K562 (cell line): ENCODE data around the gene KCNV2.

Experiments
- POLR2A ChIP-seq: fragments of 450-650 bp; conservative IDR thresholded peaks from 2 replicates; pipeline ENCODE4 v1.6.1; 2016
- YY1 ChIP-seq, 3 experiments: IDR thresholded peaks; 2 replicates each; pipeline ENCODE4 v1.6.1; 2011; ENCODE audit warnings: low read length in 2 of 3, mild to moderate bottlenecking in 2 of 3, moderate library complexity in 2 of 3, borderline replicate concordance in 1 of 3, control low read depth in 1 of 3, low read depth in 1 of 3; ENCODE audit not compliant: insufficient read depth in 3 of 3, insufficient replicate concordance in 2 of 3, control insufficient read depth in 1 of 3, insufficient read length in 1 of 3; ENCODE audit errors: extremely low read depth in 1 of 3
- ZKSCAN1 ChIP-seq: fragments of 150-350 bp; IDR thresholded peaks from 2 replicates; pipeline ENCODE4 v1.6.1; 2016; ENCODE audit warnings: low read depth, low read length

DNA sequence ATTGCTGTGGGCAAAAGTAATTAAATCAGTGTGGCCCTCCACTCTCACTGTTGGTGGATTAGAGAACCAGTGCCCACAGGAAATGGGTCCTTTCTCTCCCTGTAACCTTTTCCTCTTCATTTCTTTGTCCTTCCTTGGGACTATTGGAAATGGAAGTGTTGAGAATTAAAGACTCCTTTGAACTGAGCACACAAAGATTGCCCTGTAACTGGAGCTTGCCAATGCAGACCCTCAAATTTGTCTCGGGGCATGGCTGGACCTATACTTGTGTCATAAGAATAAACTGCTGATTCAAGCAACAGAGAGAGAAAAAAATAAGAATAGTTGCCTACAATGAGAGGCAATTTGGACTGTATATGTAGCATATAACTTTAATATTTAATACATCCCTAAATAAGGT is 13.7 kb downstream of the KCNV2 start:
- no peak for TF ChIP-seq POLR2A
- no peak for TF ChIP-seq YY1 (IDR thresholded peaks at IDR 0.05; ENCODE audit: borderline replicate concordance in 1 of 3, control insufficient read depth in 1 of 3, extremely low read depth in 1 of 3, insufficient read depth in 3 of 3, insufficient read length in 1 of 3, insufficient replicate concordance in 2 of 3, low read depth in 1 of 3, low read length in 2 of 3)
- TF ChIP-seq ZKSCAN1: no peak
